Activated T-cell treated with anti-CD3 and anti-CD28 coated beads, Interleukin-2, amount 50 U/mL, for 72 hours (primary cell): ENCODE results near the gene REG3G. TPM values are rescaled to one million over a fixed set of nuclear protein-coding genes. Genes with fewer than 3 reads are reported as not detected.

ENCODE experiments used
- ATAC-seq, 2 donors: fragments of 150-1000 bp; cut with Tn5 transposase; replicated peaks in 1 of 2; 2 replicates each; pipeline ENCODE4 v1.10.0; 2021; ENCODE audit warnings: moderate library complexity in 2 of 2, mild to moderate bottlenecking in 1 of 2
- DNase-seq, 2 donors: peaks; one replicate each; pipeline ENCODE4 v3.0.0; 2021 to 2022; ENCODE audit warnings: mixed read lengths in 1 of 2
- H3K27ac Mint-ChIP-seq: one replicate; pipeline ENCODE4 v1.8.0; 2022; ENCODE audit warnings: mild to moderate bottlenecking, moderate library complexity, mixed read lengths
- H3K27me3 Mint-ChIP-seq: one replicate; pipeline ENCODE4 v1.8.0; 2022; ENCODE audit warnings: low read depth, mixed read lengths
- H3K36me3 Mint-ChIP-seq, 2 donors: one replicate each; pipeline ENCODE4 v1.8.0; 2022; ENCODE audit warnings: mixed read lengths in 2 of 2, mild to moderate bottlenecking in 1 of 2; ENCODE audit not compliant: insufficient read depth in 2 of 2
- H3K4me1 Mint-ChIP-seq: one replicate; pipeline ENCODE4 v1.8.0; 2022; ENCODE audit warnings: low read depth, mixed read lengths
- H3K4me3 Mint-ChIP-seq, 2 donors: one replicate each; pipeline ENCODE4 v1.8.0; 2022; ENCODE audit warnings: mild to moderate bottlenecking in 2 of 2, mixed read lengths in 2 of 2, moderate library complexity in 2 of 2
- H3K9me3 Mint-ChIP-seq, 2 donors: one replicate each; pipeline ENCODE4 v1.8.0; 2022; ENCODE audit warnings: mixed read lengths in 2 of 2
- total RNA-seq, 2 donors: library from RNA; stranded (reverse); gene quantifications; one replicate each; pipeline ENCODE4 v1.2.3, GENCODE V29; 2022

The REG3G gene
- total RNA-seq: not detected

DNA sequence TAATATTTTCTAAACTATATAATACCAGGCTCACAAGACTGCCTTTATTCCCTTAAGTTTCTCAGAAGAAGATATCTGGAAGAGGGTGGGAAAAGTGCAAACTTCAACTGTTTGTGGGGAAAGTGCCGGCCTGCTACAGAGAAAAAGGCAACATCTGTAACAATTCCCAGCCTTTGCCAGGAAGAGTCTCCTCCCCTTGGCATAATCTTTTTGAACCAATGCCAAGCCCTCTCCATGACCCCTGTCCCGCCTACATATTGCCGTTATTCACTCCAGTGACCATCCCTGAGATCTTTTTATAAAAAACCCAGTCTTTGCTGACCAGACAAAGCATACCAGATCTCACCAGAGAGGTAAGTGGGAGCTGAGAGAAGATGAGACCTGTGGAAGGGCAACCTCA lies at the start of gene REG3G:
REG3G (plus strand) TSS at position 282 of the 400 bp plus-strand sequence. CDS start 392 bp downstream, outside the sequence.
- ATAC-seq (no peak), DNase-seq (no peak)
- no peak within 1 kb of the TSS for H3K4me3 Mint-ChIP-seq
- no peaks in the 10 kb centered on the region for H3K4me1 Mint-ChIP-seq
- H3K36me3 Mint-ChIP-seq: peaks cover under 1 to 2% of the 10 kb centered on the region in 2 donors
- H3K27me3 Mint-ChIP-seq: no peaks in the 10 kb centered on the region
- H3K9me3 Mint-ChIP-seq: peaks cover 9 to 10% of the 10 kb centered on the region in 2 donors
- H3K27ac Mint-ChIP-seq: no peak within 1 kb of the TSS

DNA sequence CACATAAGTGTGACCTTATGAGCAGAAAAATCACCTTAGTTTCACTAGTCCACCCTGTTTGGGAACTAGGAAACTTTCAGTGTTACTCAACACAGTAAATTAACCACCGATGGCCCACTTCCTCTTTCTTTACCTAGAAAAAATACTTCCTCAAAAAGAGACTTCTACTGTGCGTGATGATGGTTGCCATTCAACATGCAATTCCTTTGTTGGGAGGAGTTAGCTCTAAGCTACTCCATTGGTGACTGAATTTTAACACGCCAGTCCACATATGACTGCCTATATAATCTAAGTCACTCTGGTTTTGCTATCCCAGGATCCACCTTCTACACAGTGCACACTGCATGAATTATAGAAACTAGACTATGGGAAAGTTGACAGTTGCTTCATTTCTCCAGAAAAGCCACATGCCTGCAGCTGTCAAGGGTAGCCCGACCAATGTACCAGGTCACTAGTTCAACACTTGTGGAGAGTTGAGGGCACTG lies 47.8 kb upstream of the REG3G start:
- DNase-seq (no peak), ATAC-seq (no peak)
- no peaks in the 10 kb centered on the region for H3K27me3 Mint-ChIP-seq
- H3K4me1 Mint-ChIP-seq: no peaks in the 10 kb centered on the region
- H3K4me3 Mint-ChIP-seq: no peak overlapping the region
- H3K27ac Mint-ChIP-seq: no peak overlapping the region
- H3K9me3 Mint-ChIP-seq: peaks cover 1 to 6% of the 10 kb centered on the region in 2 donors
- no peaks in the 10 kb centered on the region for H3K36me3 Mint-ChIP-seq

DNA sequence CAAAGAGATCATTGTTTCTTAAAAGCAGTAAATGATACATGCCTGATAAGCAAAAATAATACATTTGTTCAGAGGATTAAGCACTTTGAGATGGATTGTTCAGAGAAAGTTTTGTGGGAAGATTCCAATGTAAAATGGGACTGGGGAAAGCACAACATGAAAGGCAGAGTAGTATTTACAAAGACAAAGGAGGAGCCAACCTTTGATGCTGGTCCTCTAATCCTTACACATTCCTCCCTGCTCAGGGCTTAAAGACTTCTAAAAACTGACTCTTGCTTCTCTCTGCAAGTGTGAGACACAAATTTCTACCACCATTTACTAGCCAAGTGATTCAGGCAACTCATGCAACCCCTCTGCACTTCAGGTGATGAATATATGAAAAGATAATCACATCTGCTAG lies 47.2 kb upstream of the REG3G start:
- peaks cover 0 to 6% of the 10 kb centered on the region in 2 donors for H3K9me3 Mint-ChIP-seq
- DNase-seq: no peak
- H3K27ac Mint-ChIP-seq: no peak overlapping the region
- no peaks in the 10 kb centered on the region for H3K4me1 Mint-ChIP-seq
- no peaks in the 10 kb centered on the region for H3K27me3 Mint-ChIP-seq
- H3K4me3 Mint-ChIP-seq: no peak overlapping the region
- no peaks in the 10 kb centered on the region for H3K36me3 Mint-ChIP-seq
- ATAC-seq: no peak

DNA sequence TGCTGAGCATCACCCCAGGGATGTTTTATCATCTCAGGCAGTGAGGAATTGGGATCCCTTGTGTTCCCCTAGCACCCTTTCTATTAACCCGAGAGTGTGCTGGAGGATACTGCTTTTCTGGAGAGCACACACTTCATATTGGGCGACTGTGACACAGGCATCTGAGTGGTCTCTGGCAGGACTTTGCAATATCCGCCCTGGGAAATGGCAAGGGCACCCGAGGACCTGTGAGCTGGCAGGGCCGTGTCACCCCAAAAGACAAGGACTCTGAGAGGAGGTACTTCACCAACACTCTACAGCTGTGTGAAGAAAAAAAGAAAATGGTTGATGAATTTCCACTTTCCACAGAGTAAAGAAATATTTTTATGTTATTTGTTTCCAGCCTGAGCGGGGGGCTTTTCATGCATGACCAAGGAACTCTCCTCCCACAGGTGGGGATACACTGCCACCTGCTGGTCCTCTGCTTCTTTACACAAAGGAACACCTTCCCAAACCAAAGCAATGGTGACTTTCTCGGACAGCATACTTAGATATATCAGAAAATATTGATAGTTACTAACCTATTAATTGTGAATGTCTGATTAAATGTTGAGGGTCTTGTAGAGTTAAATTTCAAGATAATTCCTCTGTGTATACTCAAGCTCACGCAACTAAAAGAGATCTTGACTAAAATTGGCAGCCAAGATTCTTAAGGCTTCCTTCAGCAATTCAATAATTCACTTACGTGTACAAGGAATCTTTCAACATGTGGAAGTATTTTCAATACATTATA lies 45.9 kb upstream of the REG3G start:
- Mint-ChIP-seq H3K4me1 (no peaks in the 10 kb centered on the region), H3K27ac (no peak overlapping the region), H3K27me3 (no peaks in the 10 kb centered on the region), H3K36me3 (no peaks in the 10 kb centered on the region), H3K4me3 (no peak overlapping the region), H3K9me3 (peaks cover 0 to 4% of the 10 kb centered on the region in 2 donors)
- DNase-seq (peak; percentile 12 to 18), ATAC-seq (no peak)

DNA sequence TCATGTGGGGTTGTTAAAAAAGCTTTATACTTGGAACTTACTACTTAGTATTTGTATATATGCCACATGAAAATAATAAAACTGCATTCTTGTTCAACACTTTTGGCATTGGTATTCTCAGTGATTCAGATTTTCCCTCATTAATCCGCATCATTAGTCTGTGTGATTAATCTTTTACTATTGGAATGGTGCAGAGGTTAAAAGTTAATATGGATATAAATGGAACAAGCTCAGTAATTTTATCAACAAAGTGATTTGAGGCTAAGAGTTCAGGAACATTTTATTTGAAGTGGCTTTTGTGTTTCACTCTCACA lies 45.4 kb upstream of the REG3G start:
- Mint-ChIP-seq H3K27ac (no peak overlapping the region), H3K4me3 (no peak overlapping the region), H3K27me3 (no peaks in the 10 kb centered on the region), H3K36me3 (no peaks in the 10 kb centered on the region), H3K4me1 (no peaks in the 10 kb centered on the region), H3K9me3 (peaks cover 0 to 4% of the 10 kb centered on the region in 2 donors)
- ATAC-seq (no peak), DNase-seq (no peak)

DNA sequence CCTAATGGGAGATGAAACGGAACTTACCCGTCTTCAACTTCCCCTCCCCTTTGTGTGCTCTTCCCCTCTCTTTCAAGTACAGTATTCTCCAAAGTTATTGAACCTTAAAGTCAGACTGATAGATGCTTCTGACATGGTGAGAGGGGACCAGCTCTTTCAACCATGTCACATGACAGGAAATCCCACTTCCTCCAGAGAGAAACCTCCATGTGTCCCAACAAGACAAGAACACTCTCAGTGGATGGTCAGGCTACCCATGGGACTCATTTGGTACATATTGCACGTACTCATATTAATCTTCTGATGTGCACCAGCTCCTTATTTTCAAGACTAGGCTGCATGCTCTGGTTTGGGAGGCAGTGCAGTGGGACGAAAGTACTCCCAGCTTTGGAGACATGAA lies 44.6 kb upstream of the REG3G start:
- H3K4me3 Mint-ChIP-seq: no peak overlapping the region
- no peaks in the 10 kb centered on the region for H3K36me3 Mint-ChIP-seq
- H3K27me3 Mint-ChIP-seq: no peaks in the 10 kb centered on the region
- peaks cover 0 to 3% of the 10 kb centered on the region in 2 donors for H3K9me3 Mint-ChIP-seq
- no peak overlapping the region for H3K27ac Mint-ChIP-seq
- DNase-seq (no peak), ATAC-seq (no peak)
- no peaks in the 10 kb centered on the region for H3K4me1 Mint-ChIP-seq

DNA sequence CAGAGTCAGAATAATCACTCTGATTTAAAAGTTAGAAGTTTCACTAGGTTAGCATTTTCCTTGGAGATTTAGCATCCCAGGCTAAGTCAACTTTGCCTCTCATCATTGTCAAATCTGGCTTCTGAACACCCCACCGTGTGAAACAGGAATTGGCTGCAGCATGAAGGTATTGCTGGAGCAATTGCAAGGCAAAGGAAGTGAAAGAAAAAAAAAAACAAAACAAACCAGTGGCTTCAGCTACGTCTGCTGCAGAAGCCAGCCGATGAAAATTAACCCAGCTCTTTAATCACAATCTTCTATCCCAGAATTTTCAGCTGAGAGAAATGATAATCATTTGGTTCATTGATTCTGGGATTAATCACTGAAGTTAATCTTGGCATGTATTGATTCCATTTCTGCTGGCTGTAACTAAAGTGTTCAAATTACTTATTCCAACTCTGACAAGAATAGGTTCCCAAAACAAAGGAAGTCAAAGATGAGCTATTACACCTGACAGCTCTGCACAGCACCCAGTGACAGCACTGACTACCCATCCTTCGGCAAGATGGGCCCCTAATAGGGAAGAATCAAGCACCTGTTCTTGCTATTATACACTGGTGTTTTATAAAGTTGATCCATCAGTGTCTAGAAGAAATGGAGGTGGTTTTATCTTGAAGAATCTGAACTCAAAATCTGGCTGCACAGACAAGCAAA lies 42.7 kb upstream of the REG3G start:
- Mint-ChIP-seq H3K27ac (no peak overlapping the region), H3K9me3 (no peaks in the 10 kb centered on the region), H3K4me3 (no peak overlapping the region), H3K36me3 (no peaks in the 10 kb centered on the region), H3K4me1 (no peaks in the 10 kb centered on the region), H3K27me3 (no peaks in the 10 kb centered on the region)
- DNase-seq (no peak), ATAC-seq (no peak)

DNA sequence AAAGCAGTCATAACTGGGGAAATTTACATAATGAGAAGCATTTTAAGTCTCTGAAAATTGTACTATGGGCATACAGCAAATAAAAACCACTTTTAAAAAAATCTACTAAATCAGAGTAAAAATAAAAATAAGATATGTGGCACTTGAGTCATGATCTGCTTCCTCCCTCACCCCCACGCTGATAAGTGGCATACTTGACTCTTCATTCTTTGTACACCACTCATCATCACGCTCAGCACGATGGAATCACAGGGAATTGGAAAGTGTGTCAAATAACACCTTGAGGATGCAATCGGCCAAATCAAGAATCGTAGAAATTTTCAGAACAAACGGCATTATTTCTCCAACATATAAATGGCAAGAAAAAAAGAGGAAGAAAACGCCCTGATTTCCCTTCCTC lies 41.1 kb upstream of the REG3G start:
- DNase-seq (no peak), ATAC-seq (no peak)
- Mint-ChIP-seq H3K27ac (no peak overlapping the region), H3K4me3 (no peak overlapping the region), H3K27me3 (no peaks in the 10 kb centered on the region), H3K4me1 (no peaks in the 10 kb centered on the region), H3K9me3 (no peaks in the 10 kb centered on the region), H3K36me3 (no peaks in the 10 kb centered on the region)

DNA sequence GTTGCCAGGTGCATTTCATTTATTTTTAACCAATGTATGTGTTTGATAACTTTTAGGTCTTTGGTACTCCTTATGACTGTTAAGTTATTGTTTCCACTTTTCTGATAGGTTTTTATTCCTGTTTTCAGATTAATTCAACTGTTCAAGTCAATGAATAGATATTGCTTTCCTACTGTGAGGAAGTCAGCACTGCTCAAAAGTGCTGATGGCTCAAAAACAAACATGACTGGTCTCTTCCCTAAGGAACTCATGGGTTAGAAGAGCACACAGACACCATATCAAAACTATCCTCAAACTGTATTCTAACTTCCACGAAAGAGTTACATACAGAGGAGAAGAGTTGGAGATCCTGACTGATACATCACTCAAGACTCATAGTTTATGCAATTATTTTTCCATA lies 39.9 kb upstream of the REG3G start:
- H3K9me3 Mint-ChIP-seq: no peaks in the 10 kb centered on the region
- H3K27ac Mint-ChIP-seq: no peak overlapping the region
- ATAC-seq: no peak

DNA sequence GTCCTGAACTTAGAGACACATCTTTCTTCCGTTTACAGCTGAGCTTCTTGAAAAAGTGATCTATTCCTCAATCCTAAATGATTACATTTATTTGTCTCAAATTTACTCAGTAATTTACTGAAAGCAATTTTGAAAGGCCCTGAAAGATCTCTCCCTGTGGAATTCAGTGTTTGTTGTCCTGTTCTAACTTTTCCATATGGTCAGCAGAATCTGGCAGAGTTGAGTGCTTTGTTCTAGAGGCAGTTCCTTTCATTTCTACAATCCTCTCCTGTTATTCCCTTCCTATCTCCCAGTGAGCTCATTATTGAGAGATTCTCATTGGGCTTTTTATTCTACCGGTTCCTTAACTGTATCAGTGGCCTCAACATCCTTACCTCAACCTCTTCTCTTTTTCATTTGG lies 36.5 kb upstream of the REG3G start:
- Mint-ChIP-seq H3K27ac (no peak overlapping the region), H3K36me3 (peaks cover 5 to 7% of the 10 kb centered on the region in 2 donors), H3K4me3 (no peak overlapping the region), H3K9me3 (peaks cover 5 to 7% of the 10 kb centered on the region in 2 donors), H3K4me1 (no peaks in the 10 kb centered on the region), H3K27me3 (peaks cover 19% of the 10 kb centered on the region)
- no peak for ATAC-seq
- DNase-seq: no peak

More for the DNA sequence above, 39.9 kb upstream of the REG3G start:
- Mint-ChIP-seq H3K36me3 (no peaks in the 10 kb centered on the region), H3K4me1 (no peaks in the 10 kb centered on the region), H3K4me3 (no peak overlapping the region), H3K27me3 (no peaks in the 10 kb centered on the region)
- DNase-seq: no peak

DNA sequence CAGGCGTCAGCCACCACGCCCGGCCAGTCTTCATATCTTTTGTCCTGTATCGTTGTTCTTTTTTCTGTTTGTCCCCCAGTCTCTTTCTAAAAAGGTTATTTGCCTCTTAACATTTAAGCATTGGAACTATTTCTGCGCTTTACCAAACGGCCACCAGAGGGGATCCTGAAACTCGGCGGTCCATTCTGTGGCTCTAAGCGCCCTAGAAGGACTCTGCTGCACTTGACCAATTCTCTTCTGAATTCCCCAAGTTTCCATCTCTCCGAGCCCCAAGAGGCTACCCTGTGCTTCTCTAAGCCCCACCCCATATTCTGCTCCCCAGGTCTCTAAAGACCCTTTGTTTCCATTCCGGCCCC lies 33.1 kb upstream of the REG3G start:
- DNase-seq (no peak), ATAC-seq (no peak)
- Mint-ChIP-seq H3K27ac (no peak overlapping the region), H3K4me3 (no peak overlapping the region), H3K4me1 (no peaks in the 10 kb centered on the region), H3K9me3 (peaks cover 9 to 14% of the 10 kb centered on the region in 2 donors), H3K36me3 (peaks cover 7 to 13% of the 10 kb centered on the region in 2 donors), H3K27me3 (peaks cover 31% of the 10 kb centered on the region)

DNA sequence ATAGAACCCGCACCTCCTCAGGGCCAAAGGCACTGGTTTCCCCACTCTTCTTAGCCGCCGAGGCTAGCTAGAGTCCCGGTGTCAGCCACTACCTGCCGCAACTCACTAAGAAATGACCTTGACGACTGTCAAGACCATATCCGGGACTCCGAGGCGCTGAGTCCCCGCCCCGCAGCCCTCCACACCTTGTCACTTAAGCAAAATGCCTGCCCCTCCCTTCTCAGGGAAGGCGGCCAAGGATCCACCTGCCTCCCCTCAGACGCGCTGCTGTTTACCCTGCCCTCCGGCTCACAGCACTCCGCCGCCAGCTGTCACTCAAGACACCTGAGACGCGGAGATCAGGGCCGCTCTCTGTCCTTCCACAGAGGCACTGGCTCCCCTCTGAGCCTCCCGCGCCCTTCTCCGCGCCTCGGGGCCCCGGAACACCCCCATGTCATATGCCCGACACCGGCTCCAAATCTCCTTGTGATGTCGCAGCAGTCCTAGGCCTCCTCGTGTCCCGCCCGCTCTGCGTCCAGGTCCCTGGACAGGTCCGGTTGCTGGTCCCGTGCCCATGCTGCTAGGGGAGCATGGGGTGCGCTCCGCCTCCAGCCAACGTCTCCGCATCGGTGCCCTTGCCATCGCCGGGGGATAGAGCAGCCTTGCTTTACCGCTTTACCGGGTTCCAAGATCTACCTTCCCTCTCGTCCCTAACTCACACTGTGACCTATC lies 32.5 kb upstream of the REG3G start:
- DNase-seq (no peak), ATAC-seq (no peak)
- Mint-ChIP-seq H3K4me3 (no peak overlapping the region), H3K4me1 (no peaks in the 10 kb centered on the region), H3K36me3 (peaks cover 7 to 13% of the 10 kb centered on the region in 2 donors), H3K27me3 (peaks cover 31% of the 10 kb centered on the region), H3K27ac (no peak overlapping the region), H3K9me3 (peaks cover 9 to 14% of the 10 kb centered on the region in 2 donors)

DNA sequence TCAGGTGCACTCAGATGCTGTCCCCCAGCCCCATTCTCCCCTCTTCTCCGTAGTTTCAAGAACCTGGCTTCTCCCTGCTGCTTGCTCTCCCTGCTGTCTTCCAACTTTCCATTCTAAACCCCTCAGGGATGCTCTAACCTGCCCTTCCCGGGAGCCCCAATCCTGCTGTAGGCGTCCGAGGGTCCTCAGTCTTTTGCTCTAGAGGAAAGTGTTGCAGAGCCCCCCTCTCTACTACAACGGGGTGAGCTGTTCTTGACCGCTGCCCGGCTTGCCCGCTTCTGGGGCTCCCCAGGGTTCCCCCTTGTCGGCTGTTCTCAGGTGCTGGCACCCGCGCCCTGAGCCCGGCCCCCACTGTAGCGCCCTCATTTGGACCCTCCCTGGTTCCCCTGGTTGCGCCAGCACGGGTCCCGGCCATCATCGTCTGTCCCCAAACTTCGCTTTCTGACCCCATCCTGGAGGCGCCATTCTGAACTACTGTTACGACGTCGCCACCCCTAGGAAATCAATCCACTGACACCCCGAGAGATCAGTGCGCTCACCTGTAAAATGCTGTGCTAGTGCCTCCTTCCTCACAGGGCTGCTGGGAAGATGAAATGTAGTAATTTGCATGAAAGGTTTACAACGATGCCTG lies 31.9 kb upstream of the REG3G start:
- DNase-seq (no peak), ATAC-seq (no peak)
- Mint-ChIP-seq H3K27me3 (peaks cover 31% of the 10 kb centered on the region), H3K36me3 (peaks cover 7 to 13% of the 10 kb centered on the region in 2 donors), H3K4me3 (no peak overlapping the region), H3K27ac (no peak overlapping the region), H3K4me1 (no peaks in the 10 kb centered on the region), H3K9me3 (peaks cover 9 to 14% of the 10 kb centered on the region in 2 donors)
